ENCODE measurements around the gene ZCCHC24.

DNA sequence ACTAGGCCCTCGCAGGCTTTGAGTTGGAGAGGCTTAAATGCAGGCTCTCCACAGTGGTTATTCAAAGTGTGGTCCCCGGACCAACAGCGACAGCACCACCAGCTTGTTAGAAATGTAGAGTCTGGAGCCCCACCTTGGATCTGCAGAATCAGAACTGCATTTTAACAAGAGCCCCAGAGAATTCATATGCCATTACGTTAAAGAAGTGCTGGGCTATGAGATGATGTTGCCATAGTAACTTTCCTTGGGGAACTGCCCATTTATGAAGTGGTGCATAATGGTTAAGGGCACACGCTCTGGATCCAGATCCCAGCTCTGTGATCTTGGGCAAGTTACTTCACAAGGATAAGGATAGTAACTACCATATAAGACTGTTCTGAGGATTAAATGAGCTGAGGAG, 48.9 kb downstream of the ZCCHC24 start:
- TF ChIP-seq, protein P1, sequence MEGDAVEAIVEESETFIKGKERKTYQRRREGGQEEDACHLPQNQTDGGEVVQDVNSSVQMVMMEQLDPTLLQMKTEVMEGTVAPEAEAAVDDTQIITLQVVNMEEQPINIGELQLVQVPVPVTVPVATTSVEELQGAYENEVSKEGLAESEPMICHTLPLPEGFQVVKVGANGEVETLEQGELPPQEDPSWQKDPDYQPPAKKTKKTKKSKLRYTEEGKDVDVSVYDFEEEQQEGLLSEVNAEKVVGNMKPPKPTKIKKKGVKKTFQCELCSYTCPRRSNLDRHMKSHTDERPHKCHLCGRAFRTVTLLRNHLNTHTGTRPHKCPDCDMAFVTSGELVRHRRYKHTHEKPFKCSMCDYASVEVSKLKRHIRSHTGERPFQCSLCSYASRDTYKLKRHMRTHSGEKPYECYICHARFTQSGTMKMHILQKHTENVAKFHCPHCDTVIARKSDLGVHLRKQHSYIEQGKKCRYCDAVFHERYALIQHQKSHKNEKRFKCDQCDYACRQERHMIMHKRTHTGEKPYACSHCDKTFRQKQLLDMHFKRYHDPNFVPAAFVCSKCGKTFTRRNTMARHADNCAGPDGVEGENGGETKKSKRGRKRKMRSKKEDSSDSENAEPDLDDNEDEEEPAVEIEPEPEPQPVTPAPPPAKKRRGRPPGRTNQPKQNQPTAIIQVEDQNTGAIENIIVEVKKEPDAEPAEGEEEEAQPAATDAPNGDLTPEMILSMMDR (IDR thresholded peaks at IDR 0.05): no peak
- TF ChIP-seq POLR2A (IDR thresholded peaks at IDR 0.05): no peak
